HCT116 (cell line): ENCODE results near the gene FAM83B.

ENCODE experiments used
- EZH2 ChIP-seq: fragments of 200-600 bp; sonication (generic); IDR thresholded peaks from 2 replicates; pipeline ENCODE4 v1.6.1; 2017; ENCODE audit warnings: antibody characterized with exemption, mixed run types
- JUND ChIP-seq: IDR thresholded peaks from 2 replicates; pipeline ENCODE4 v1.6.1; 2012
- POLR2A ChIP-seq: IDR thresholded peaks from 2 replicates; pipeline ENCODE4 v1.7.0; 2011; ENCODE audit warnings: borderline replicate concordance; ENCODE audit not compliant: insufficient read depth, insufficient read length; ENCODE audit errors: extremely low read depth
- POLR2AphosphoS5 ChIP-seq: IDR thresholded peaks from 2 replicates; pipeline ENCODE4 v1.6.1; 2011; ENCODE audit warnings: mild to moderate bottlenecking, low read depth, low read length, moderate library complexity
- SP1 ChIP-seq: IDR thresholded peaks from 2 replicates; pipeline ENCODE4 v1.6.1; 2012; ENCODE audit warnings: low read depth
- TF ChIP-seq, protein P1 (sequence below), 3 experiments: fragments of 200-600 bp in 1 of 3; sonication (generic) in 1 of 3; IDR thresholded peaks in 2 of 3; conservative IDR thresholded peaks in 1 of 3; 2 replicates each; pipeline ENCODE4 v1.5.1; 2012 to 2017; ENCODE audit warnings: low read depth in 2 of 3, low read length in 2 of 3, antibody characterized with exemption in 1 of 3, borderline replicate concordance in 1 of 3, control low read depth in 1 of 3, mild to moderate bottlenecking in 1 of 3, mixed read lengths in 1 of 3, mixed run types in 1 of 3, moderate library complexity in 1 of 3; ENCODE audit not compliant: insufficient read depth in 1 of 3
- TF ChIP-seq, protein P2 (sequence below): IDR thresholded peaks from 2 replicates; pipeline ENCODE4 v1.6.1; 2012

DNA sequence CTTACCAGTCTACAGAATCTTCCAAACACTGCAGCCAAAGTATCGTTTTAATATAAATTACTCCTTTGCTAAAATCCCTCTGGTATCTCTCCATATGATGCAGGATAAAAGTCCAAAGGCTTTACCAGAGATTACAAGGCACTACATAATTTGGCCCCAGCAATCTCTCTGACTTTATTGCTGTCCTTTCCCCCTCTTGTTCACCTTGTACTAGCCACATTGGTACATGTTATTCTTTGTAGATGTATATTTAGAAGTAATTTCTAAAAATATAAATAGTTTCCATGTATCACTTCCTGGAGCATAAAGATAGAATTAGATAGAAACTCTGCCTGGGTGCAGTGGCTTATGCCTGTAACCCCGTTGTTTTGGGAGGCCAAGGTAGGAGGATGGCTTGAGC is 28.7 kb upstream of the FAM83B start:
- no peak for TF ChIP-seq SP1
- TF ChIP-seq, protein P1, sequence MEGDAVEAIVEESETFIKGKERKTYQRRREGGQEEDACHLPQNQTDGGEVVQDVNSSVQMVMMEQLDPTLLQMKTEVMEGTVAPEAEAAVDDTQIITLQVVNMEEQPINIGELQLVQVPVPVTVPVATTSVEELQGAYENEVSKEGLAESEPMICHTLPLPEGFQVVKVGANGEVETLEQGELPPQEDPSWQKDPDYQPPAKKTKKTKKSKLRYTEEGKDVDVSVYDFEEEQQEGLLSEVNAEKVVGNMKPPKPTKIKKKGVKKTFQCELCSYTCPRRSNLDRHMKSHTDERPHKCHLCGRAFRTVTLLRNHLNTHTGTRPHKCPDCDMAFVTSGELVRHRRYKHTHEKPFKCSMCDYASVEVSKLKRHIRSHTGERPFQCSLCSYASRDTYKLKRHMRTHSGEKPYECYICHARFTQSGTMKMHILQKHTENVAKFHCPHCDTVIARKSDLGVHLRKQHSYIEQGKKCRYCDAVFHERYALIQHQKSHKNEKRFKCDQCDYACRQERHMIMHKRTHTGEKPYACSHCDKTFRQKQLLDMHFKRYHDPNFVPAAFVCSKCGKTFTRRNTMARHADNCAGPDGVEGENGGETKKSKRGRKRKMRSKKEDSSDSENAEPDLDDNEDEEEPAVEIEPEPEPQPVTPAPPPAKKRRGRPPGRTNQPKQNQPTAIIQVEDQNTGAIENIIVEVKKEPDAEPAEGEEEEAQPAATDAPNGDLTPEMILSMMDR (IDR thresholded peaks at IDR 0.05 in 2 of 3, conservative IDR thresholded peaks at IDR 0.05 in 1 of 3; ENCODE audit: borderline replicate concordance in 1 of 3, insufficient read depth in 1 of 3, low read depth in 2 of 3, low read length in 2 of 3) = no peak
- no peak for TF ChIP-seq POLR2AphosphoS5
- TF ChIP-seq, protein P2, sequence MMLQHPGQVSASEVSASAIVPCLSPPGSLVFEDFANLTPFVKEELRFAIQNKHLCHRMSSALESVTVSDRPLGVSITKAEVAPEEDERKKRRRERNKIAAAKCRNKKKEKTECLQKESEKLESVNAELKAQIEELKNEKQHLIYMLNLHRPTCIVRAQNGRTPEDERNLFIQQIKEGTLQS = no peak
- TF ChIP-seq POLR2A = no peak
- TF ChIP-seq EZH2 = no peak
- TF ChIP-seq JUND = no peak
